Effector CD4-positive, alpha-beta T cell (primary cell): Measurements from ENCODE around the gene HOXB1.
"Not testable (repeated sequence)": the region's sequence is repeated elsewhere in the genome, so short reads cannot be mapped to it uniquely, and the experiment has no call there.

Experiments
- DNase-seq: peaks from one replicate; pipeline ENCODE4 v3.0.0-alpha.2; 2020

The HOXB1 gene

DNA sequence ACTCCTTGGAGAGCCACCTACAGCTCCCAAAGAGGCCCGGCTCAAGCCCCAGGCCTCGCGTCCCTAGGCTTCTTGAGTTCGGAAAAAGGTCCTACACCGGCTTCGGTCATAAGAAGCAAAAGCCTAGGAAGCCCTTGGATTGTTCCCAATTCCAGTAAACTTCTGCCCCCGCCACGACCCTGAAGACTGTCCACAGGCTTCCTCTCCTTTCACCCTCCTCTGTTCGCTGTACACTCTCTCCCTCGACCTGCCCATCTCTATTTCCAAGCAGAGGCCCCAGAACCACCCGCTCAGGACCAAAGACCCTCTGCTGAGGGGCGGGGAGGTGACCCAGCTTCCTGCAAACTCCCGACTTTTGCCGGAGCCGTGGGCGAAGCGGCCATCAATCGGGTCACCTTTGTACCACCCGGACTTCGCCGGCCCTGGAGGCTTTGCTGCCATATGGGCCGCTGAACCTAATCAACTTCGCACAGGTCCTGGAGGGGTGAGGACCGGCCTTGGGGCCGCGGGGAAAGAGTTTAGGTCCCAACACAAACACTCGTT is 11.4 kb upstream of the HOXB1 start:
- DNase-seq: no peak

DNA sequence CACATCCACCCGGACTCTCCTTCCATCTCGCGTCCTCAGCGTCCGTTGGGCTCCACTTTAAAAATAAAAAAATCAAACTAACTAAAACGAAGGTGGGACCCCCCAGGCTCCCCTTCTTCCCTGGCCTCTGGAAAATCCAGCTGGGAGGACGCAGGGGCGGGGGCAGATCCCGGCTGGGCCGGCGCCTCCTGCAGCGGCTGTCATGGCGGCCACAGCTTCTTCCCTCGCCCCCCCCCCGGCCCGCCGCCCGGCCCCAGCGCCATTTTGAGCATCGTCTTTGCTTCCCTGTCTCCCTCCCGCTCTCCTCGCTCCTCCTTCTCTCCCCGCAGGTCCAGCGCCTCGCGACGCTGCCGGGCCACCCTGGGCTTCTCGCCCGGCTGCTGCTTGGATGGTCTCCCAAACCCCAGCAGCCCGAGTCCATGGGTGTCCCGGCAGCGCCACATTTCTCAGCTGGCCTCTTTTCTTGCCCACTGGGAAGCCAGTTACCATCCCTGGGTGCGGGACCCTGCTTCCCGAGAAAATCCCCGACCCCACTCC is 10.8 kb upstream of the HOXB1 start:
- DNase-seq: peak; percentile 31

GRCh38 chr17:48541036-48541576 is 10.3 kb upstream of the HOXB1 start:
- DNase-seq: no peak

- DNase-seq: no peak
Observed at GRCh38 chr17:48540213-48540612, 9.4 kb upstream of the HOXB1 start.

- DNase-seq: no peak
Observed at GRCh38 chr17:48539177-48539576, 8.4 kb upstream of the HOXB1 start.

DNA sequence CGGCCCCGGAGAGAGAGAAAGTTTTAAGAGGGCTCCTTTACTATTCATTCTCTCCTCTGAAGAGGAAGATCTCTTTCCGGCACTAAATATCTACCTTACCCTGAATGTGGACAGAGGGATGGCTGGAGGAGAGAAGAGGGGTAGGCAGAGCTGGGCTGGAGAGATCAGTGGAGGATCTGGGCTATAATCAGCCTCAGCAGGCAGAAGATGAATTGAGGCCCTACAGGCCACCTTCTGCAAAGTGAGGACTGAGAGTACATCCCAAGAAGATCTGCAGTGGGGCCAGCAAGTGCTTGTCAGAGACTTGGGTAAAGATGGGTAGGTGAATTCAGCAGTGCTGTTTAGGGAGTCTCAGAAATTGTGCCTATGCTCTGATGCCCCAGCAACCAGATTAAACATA is 6.5 kb upstream of the HOXB1 start:
- no peak for DNase-seq

GRCh38 chr17:48535793-48536559 is 5.2 kb upstream of the HOXB1 start:
- DNase-seq: not testable (repeated sequence)

DNA sequence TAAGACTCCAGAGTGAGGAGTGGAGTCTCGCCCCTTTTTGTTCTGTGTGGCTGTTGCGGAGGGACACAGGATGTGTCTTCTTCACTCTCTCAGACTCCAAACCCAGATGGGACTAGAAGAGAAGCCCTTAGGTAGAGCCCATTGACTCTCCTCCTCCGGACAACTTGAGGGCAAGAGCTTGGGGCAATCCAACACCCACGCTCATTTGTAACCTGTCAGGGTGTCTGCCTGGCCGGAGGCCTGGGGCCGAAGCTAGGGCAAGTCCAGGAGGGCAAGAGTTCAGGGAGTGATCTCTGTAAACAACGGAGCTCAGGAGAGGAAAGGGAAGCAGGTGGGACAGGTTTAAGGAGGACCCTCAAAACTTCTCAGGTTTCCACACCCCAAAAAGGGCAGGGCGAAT is 1.4 kb upstream of the HOXB1 start:
- DNase-seq: no peak

DNA sequence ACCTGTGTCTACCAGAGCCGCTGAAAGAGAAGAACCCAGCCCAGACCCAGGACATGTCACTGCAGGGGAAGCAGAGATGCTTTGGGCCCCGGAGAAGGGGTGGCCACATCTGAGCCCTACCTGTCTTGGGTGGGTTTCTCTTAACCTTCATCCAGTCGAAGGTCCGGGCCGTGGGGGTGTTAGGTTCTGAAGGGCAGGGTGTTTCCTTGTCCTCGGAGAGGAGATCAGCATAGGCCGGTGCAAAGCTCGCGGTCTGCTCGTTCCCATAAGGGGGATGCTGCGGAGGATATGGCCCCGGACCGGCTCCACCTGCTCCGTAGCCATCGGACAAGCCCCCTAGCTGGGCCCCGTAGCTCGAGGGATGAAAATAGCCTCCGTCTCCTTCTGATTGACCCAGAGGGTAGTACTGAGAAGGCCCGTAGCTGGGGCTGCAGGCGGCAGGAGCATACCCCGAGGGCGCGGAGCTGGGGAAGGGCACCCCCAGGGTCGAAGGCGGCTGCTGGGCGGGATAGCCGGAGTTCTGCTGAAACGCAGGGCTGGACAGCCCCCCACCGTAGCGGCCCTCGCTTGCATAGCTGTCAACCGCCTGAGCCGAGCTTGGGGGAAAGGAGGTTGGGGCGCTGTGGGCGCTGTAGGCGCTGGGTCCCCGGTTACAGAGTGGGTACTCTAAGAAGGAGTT is 464 bp downstream of the HOXB1 start:
- no peak for DNase-seq

GRCh38 chr17:48529683-48530009 is 1.2 kb downstream of the HOXB1 start:
- no peak for DNase-seq

- DNase-seq: no peak
Observed at GRCh38 chr17:48528936-48529682, 1.7 kb downstream of the HOXB1 start.

DNA sequence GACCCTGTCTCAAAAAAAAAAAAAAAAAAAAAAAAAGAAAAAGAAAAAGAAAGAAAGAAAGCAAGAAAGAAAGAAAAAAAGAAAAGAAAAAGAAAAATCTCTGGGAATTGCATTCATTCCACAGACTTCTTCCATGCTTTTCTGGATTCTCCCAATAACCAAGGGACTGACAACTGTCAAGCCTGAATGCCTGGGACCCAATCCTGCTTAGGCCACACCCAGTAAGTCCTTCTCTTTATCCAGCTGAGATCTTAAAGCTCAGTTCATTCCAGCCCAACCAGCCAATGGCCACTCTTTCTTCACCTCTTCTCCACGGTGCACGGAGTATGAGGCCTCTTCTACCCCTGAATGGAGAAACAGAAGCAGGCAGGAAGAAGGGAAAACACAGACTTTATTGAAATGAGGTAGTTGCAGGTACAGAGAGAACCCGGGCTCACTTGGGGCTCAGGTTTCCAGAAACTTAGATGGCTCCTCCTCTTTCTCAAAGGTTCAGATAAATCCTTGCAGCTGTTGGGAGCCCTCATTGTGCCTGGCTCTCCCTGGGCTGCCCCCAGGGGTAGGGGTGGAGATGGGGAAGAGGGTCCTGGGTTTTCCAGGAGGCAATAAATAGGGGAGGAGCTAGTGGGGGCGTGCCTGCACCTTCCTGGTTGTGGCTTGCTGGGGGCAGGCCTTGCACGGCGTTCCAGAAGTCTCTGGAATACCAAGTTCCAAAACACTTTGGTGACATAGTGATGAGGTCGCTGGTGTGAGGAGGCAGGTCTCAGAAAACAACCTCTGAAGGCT is 2.5 kb downstream of the HOXB1 start:
- no peak for DNase-seq

DNA sequence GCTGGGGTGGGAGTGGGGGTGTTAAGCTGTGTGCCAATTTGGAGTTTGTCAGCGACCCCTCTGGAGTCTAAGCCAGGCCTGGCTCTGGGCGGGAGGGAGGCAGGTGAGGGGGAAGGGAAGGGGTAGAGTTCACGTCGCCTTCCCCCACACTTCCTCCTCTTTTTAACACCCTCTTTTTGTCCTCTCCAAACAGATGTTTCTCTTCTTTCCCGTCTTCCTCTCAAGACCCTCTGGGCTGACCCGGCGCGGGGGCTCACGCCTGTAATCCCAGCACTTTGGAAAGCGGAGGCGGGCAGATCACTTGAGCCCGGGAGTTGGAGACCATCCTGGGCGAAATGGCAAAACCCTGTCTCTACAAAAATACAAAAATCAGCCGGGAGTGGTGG is 3.3 kb downstream of the HOXB1 start:
- DNase-seq: no peak

GRCh38 chr17:48526608-48527546 is 3.9 kb downstream of the HOXB1 start:
- no peak for DNase-seq

- no peak for DNase-seq
Observed at GRCh38 chr17:48523010-48523409, 7.8 kb downstream of the HOXB1 start.

DNA sequence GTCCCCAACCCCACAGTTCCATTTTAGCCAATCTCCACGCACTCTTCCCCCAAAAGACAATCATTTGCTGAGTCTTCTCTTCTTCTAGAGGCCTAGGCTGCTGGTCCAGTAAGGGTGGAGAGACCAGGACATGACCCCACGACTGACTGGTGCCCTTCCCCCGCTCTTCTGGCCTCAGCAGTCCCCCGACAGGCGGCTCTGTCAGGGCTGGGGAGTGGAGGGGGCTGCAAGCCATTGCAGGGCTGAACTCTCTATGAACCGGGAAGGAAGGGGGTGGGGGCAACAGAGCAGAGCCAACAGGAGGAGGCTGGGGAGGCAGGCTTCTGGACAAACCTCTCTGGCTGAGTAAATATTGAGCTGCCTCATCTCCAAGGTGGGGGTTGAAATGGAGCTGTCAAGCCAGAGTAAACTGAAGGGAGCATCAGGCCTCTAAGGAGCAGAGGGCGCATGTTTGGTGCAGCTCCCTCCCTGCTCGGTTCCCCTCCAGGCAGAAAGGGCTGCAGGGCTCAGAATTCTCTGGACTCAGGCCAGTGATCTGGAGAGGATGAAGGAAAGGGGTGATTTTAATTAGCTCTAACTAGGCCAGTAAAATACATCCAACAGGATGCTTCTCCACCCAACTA is 8.7 kb downstream of the HOXB1 start:
- DNase-seq: no peak

DNA sequence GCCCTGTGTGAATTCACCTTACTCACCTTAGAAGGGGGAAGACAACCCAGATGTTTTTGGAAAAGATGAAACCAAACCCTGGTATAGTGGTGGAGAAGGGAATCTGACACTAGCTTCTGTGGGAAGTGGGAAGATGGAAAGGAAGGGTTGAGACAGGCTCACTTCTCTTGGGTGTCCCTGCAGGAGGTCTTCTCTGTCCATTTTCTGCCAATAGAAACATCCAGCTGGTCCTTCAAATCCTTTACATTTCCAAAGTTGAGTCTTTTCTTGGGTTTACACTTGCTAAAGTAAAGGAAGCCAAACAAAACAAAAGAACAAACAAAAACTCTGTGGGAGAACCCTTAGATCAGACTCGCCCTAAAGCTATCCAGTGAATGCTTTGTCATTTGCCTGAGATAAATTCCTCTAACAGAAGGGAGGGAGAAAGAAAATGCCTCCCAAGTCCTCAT is 10.2 kb downstream of the HOXB1 start:
- DNase-seq: no peak

DNA sequence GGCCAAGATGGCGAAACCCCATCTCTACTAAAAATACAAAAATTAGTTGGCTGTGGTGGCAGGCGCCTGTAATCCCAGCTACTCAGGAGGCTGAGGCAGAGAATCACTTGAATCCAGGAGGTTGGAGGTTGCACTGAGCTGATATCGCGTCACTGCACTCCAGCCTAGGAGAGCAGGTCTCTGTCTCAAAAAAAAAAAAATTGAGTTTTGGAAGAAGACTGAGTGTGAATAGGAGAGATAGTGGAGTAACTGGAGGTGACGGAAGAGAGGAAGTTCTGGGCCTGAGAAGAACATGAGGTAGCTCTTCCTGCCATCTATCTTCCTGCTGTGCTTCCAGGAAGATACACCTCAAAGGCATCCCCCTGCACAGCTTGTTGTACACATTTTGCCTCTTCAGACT is 11.4 kb downstream of the HOXB1 start:
- DNase-seq: no peak

DNA sequence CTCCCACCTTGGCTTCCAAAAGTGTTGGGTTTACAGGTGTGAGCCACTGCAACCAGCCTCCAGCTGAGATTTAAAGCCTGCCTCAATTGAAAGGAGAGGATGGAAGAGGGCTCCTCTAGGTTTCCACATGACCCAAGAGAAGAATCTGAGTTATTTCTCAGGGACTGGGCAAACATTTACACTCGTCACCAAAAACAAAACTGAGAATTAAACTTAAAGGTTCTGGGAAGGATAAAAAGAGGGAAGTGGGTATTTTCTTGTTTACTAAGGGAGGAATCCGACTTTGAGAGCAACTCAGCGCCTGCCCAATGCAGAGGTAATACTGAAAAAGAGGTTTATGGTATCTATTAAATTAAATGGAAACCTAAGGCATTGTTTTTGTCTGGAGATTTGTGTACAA is 13.3 kb downstream of the HOXB1 start:
- no peak for DNase-seq
